Measurements from ENCODE around the gene LRRC37A2.
"Not testable (repeated sequence)": the region's sequence is repeated elsewhere in the genome, so short reads cannot be mapped to it uniquely, and the experiment has no call there.

- TF ChIP-seq RBBP5 (conservative IDR thresholded peaks at IDR 0.05); POLR2AphosphoS5 (IDR thresholded peaks at IDR 0.05; ENCODE audit: low read length); CTCF (IDR thresholded peaks at IDR 0.05 in 2 of 3, conservative IDR thresholded peaks at IDR 0.05 in 1 of 3; ENCODE audit: control insufficient read depth in 2 of 3, extremely low read depth in 1 of 3, insufficient read depth in 1 of 3, low read depth in 3 of 3, low read length in 3 of 3); MXI1 (IDR thresholded peaks at IDR 0.05; ENCODE audit: low read depth, low read length); ZNF274 (IDR thresholded peaks at IDR 0.05; ENCODE audit: insufficient read depth, insufficient read length); NFYB (IDR thresholded peaks at IDR 0.05; ENCODE audit: insufficient read depth, low read depth, low read length); CEBPB (IDR thresholded peaks at IDR 0.05; ENCODE audit: borderline replicate concordance in 1 of 2, low read depth in 2 of 2, low read length in 2 of 2); POLR2A (IDR thresholded peaks at IDR 0.05; ENCODE audit: low read depth, low read length); REST (IDR thresholded peaks at IDR 0.05; ENCODE audit: low read depth, low read length); RB1 (IDR thresholded peaks at IDR 0.05; ENCODE audit: borderline replicate concordance); ASH2L (IDR thresholded peaks at IDR 0.05; ENCODE audit: borderline replicate concordance, low read depth); EZH2 (IDR thresholded peaks at IDR 0.05; ENCODE audit: borderline replicate concordance, control insufficient read depth, low read depth, low read length); RELA (IDR thresholded peaks at IDR 0.05; ENCODE audit: borderline replicate concordance, partially characterized antibody); CBFB (IDR thresholded peaks at IDR 0.05; ENCODE audit: low read depth): not testable (repeated sequence)
Measured at GRCh38 chr17:46534716-46535115, 22.4 kb downstream of the LRRC37A2 start.
